RWPE2 (cell line): Measurements from ENCODE around the gene ESCO1.
"Not testable (repeated sequence)": the region's sequence is repeated elsewhere in the genome, so short reads cannot be mapped to it uniquely, and the experiment has no call there.

Experiments used
- ATAC-seq: fragments of 200-7000 bp; cut with Tn5 transposase; 3 replicates; pipeline ENCODE4 v1.9.1; 2021; ENCODE audit warnings: low read depth
- DNase-seq: peaks from one replicate; pipeline ENCODE4 v3.0.0-alpha.2; 2020; ENCODE audit warnings: low spot score
- H3K27ac ChIP-seq: fragments of 450-650 bp; 2 replicates; pipeline ENCODE4 v1.5.1; 2017; ENCODE audit warnings: mild to moderate bottlenecking; ENCODE audit not compliant: poor library complexity, severe bottlenecking
- H3K27me3 ChIP-seq: fragments of 250-450 bp; sonication (Bioruptor Pico); 2 replicates; pipeline ENCODE4 v1.5.1; 2021; ENCODE audit warnings: mild to moderate bottlenecking, moderate library complexity; ENCODE audit not compliant: insufficient read depth, poor library complexity, severe bottlenecking
- H3K36me3 ChIP-seq: fragments of 250-450 bp; sonication (Bioruptor Pico); 2 replicates; pipeline ENCODE4 v1.5.1; 2020; ENCODE audit warnings: low read depth, mild to moderate bottlenecking, moderate library complexity
- H3K4me1 ChIP-seq: fragments of 250-450 bp; sonication (Bioruptor Pico); 2 replicates; pipeline ENCODE4 v1.5.1; 2021; ENCODE audit warnings: mild to moderate bottlenecking, moderate library complexity; ENCODE audit not compliant: insufficient read depth, poor library complexity, severe bottlenecking
- H3K4me3 ChIP-seq: fragments of 250-450 bp; sonication (Bioruptor Pico); 2 replicates; pipeline ENCODE4 v1.5.1; 2021; ENCODE audit warnings: mild to moderate bottlenecking, moderate library complexity; ENCODE audit not compliant: severe bottlenecking
- H3K9me3 ChIP-seq: fragments of 250-450 bp; sonication (Bioruptor Pico); 2 replicates; pipeline ENCODE4 v1.5.1; 2021; ENCODE audit warnings: mild to moderate bottlenecking, moderate library complexity; ENCODE audit not compliant: severe bottlenecking
- CTCF ChIP-seq: fragments of 450-650 bp; IDR thresholded peaks from one replicate; pipeline ENCODE4 v1.5.1; 2017; ENCODE audit warnings: mild to moderate bottlenecking, moderate library complexity; ENCODE audit not compliant: poor library complexity, severe bottlenecking

Gene ESCO1

GRCh38 chr18:21634588-21635199 is 34.2 kb upstream of the ESCO1 start:
- Histone ChIP-seq H3K36me3 (peaks cover 55% of the 10 kb centered on the region), H3K4me3 (no peak overlapping the region), H3K27ac (no peak overlapping the region), H3K27me3 (peaks cover 2% of the 10 kb centered on the region), H3K9me3 (no peaks in the 10 kb centered on the region), H3K4me1 (peaks cover 14% of the 10 kb centered on the region)
- DNase-seq (no peak), ATAC-seq (no peak)
- TF ChIP-seq CTCF: no peak

GRCh38 chr18:21632393-21632792 is 31.9 kb upstream of the ESCO1 start:
- H3K36me3 ChIP-seq: peaks cover 74% of the 10 kb centered on the region
- peaks cover 2% of the 10 kb centered on the region for H3K27me3 ChIP-seq
- H3K4me1 ChIP-seq: peaks cover 3% of the 10 kb centered on the region
- peak; percentile 27 for TF ChIP-seq CTCF
- DNase-seq (no peak), ATAC-seq (no peak)
- H3K4me3 ChIP-seq: no peak overlapping the region
- no peak overlapping the region for H3K27ac ChIP-seq
- no peaks in the 10 kb centered on the region for H3K9me3 ChIP-seq

GRCh38 chr18:21629089-21629832 is 28.8 kb upstream of the ESCO1 start:
- Histone ChIP-seq H3K4me3 (no peak overlapping the region), H3K27ac (no peak overlapping the region), H3K9me3 (no peaks in the 10 kb centered on the region), H3K36me3 (peaks cover 88% of the 10 kb centered on the region), H3K4me1 (peaks cover 3% of the 10 kb centered on the region), H3K27me3 (peaks cover 2% of the 10 kb centered on the region)
- ATAC-seq (no peak), DNase-seq (no peak)
- TF ChIP-seq CTCF: no peak

- not testable (repeated sequence) for H3K4me1 ChIP-seq, H3K27me3 ChIP-seq, DNase-seq, H3K4me3 ChIP-seq, ATAC-seq, H3K9me3 ChIP-seq, H3K27ac ChIP-seq
- H3K36me3 ChIP-seq: peaks cover 95% of the 10 kb centered on the region
These were observed 21.1 kb upstream of the ESCO1 start for GRCh38 chr18:21621640-21622039.

- Histone ChIP-seq H3K27me3 (no peaks in the 10 kb centered on the region), H3K9me3 (no peaks in the 10 kb centered on the region), H3K4me3 (peak within 1 kb of the TSS; percentile 89), H3K27ac (peak within 1 kb of the TSS; percentile 74), H3K36me3 (peaks cover 35% of the 10 kb centered on the region), H3K4me1 (peaks cover 5% of the 10 kb centered on the region)
- DNase-seq: peak; percentile 82
- ATAC-seq: peak; percentile 98
- peak; percentile 97 for TF ChIP-seq CTCF
These were observed 11.9 kb upstream of the ESCO1 start, which contains the start of gene SNRPD1 for GRCh38 chr18:21612125-21613039. SNRPD1 (plus strand) TSS chr18:21612314; CDS start chr18:21612430, 116 bp downstream.

GRCh38 chr18:21611401-21612124 is 11.1 kb upstream of the ESCO1 start:
- not testable (repeated sequence) for DNase-seq, ATAC-seq, H3K4me1 ChIP-seq, H3K9me3 ChIP-seq, H3K27me3 ChIP-seq
- peak overlapping the region; percentile 89 for H3K4me3 ChIP-seq
- H3K36me3 ChIP-seq: peaks cover 28% of the 10 kb centered on the region
- peak overlapping the region; percentile 74 for H3K27ac ChIP-seq
